HEK293T (cell line): ENCODE data around the gene KLF6.

Source experiments
- CTCF ChIA-PET: fragments of 350-600 bp; formaldehyde crosslinking; extraction: SDS; loops from one replicate; lab custom pipeline; 2021; ENCODE audit warnings: antibody characterized with exemption, inconsistent platforms; lab: Yijun Ruan, JAX
- POLR2A ChIA-PET: fragments of 350-600 bp; formaldehyde crosslinking; extraction: SDS; loops from one replicate; lab custom pipeline; 2020; ENCODE audit warnings: antibody characterized with exemption, inconsistent platforms; lab: Yijun Ruan, JAX
- DNase-seq: peaks from one replicate; pipeline ENCODE4 v3.0.0; 2012; ENCODE audit warnings: mixed read lengths; ENCODE audit errors: extremely low spot score
- ARNT ChIP-seq: fragments of 450-650 bp; IDR thresholded peaks from 2 replicates; pipeline ENCODE4 v1.6.1; 2017; ENCODE audit warnings: mild to moderate bottlenecking
- BHLHE40 ChIP-seq: fragments of 450-650 bp; IDR thresholded peaks from 2 replicates; pipeline ENCODE4 v1.6.1; 2016; ENCODE audit warnings: mild to moderate bottlenecking, moderate library complexity, borderline replicate concordance
- CTBP1 ChIP-seq: fragments of 450-650 bp; IDR thresholded peaks from 2 replicates; pipeline ENCODE4 v1.6.1; 2016; ENCODE audit warnings: borderline replicate concordance
- ELF4 ChIP-seq: fragments of 450-650 bp; IDR thresholded peaks from 2 replicates; pipeline ENCODE4 v1.6.1; 2017; ENCODE audit warnings: antibody characterized with exemption
- FOXA1 ChIP-seq: fragments of 450-650 bp; IDR thresholded peaks from 2 replicates; pipeline ENCODE4 v1.6.1; 2016; ENCODE audit warnings: mild to moderate bottlenecking
- FOXK2 ChIP-seq: fragments of 450-650 bp; IDR thresholded peaks from 2 replicates; pipeline ENCODE4 v1.6.1; 2016; ENCODE audit warnings: mild to moderate bottlenecking
- FOXM1 ChIP-seq: fragments of 450-650 bp; IDR thresholded peaks from 2 replicates; pipeline ENCODE4 v1.6.1; 2017; ENCODE audit warnings: mild to moderate bottlenecking, borderline replicate concordance
- HDGF ChIP-seq: fragments of 450-650 bp; IDR thresholded peaks from 2 replicates; pipeline ENCODE4 v1.6.1; 2017; ENCODE audit warnings: antibody characterized with exemption, borderline replicate concordance
- L3MBTL2 ChIP-seq: fragments of 450-650 bp; conservative IDR thresholded peaks from 2 replicates; pipeline ENCODE4 v1.6.1; 2016; ENCODE audit warnings: mild to moderate bottlenecking
- LEF1 ChIP-seq: fragments of 450-650 bp; IDR thresholded peaks from 2 replicates; pipeline ENCODE4 v1.6.1; 2017; ENCODE audit warnings: mild to moderate bottlenecking, borderline replicate concordance
- NFRKB ChIP-seq: fragments of 450-650 bp; IDR thresholded peaks from 2 replicates; pipeline ENCODE4 v1.6.1; 2016; ENCODE audit warnings: mild to moderate bottlenecking, moderate library complexity
- SP1 ChIP-seq: fragments of 450-650 bp; IDR thresholded peaks from 2 replicates; pipeline ENCODE4 v1.6.1; 2017
- SUZ12 ChIP-seq: fragments of 450-650 bp; IDR thresholded peaks from 2 replicates; pipeline ENCODE4 v1.6.1; 2016; ENCODE audit warnings: mild to moderate bottlenecking
- TARDBP ChIP-seq: fragments of 450-650 bp; IDR thresholded peaks from 2 replicates; pipeline ENCODE4 v1.6.1; 2016
- ZNF384 ChIP-seq: fragments of 450-650 bp; IDR thresholded peaks from 2 replicates; pipeline ENCODE4 v1.6.1; 2016
- TF ChIP-seq, protein P1 (sequence below): fragments of 450-650 bp; IDR thresholded peaks from 2 replicates; pipeline ENCODE4 v1.6.1; 2016

The KLF6 gene

GRCh38 chr10:3785851-3786271 is 852 bp upstream of the KLF6 start:
- DNase-seq: no peak
- TF ChIP-seq L3MBTL2 (peak; percentile 48; the same call in 1 of the 2 replicates), ZNF384 (no peak), CTBP1 (0 out of 2 replicates have a peak, but pooled peaks have one; percentile 24)
- ChIA-PET POLR2A (interaction anchor here (0.7 to 5.1 kb wide), 34 partner anchors 9 to 872 kb away, joined by 3 to 123 read pairs (median 7); no protein-coding TSS in a partner anchor), CTCF (no interaction called here)

DNA sequence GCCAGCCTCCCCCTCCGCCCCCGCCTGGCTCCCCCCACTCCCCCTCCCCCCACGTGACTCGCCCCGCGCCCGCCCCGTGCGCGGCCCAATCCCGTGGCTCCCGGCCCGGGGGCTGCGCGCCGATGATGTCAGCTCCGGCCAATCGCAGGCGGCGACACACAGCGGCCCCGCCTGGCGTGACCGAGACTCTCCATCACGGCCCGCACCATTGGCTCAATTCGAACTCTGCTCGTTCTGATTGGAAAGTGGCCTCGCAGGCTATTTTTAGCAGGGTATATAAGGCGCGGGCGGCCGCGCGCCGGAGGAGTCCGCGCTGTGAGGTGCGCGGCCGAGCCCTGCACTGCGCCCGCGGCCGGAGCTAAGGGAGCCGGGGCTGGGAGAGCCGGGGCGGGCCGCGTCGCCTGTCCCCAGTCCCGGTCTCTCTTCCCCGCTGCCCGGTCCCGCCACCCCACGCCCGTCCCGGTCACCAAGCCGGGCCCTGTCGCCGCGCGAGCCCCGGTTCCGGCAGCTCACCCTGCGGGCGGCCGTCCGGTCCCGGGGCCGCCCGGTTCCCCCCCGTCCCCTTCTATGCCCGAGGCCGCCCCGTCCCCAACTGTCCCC is 342 bp upstream of the KLF6 start:
- ChIA-PET CTCF (interaction anchor here (0.7 kb wide), 1 partner anchor 218 kb away, joined by 3 read pairs; no protein-coding TSS in a partner anchor), POLR2A (interaction anchor here (0.5 to 5.1 kb wide), 68 partner anchors 9 to 991 kb away, joined by 3 to 123 read pairs (median 4); no protein-coding TSS in a partner anchor)
- peak; percentile 82 for TF ChIP-seq FOXM1
- peak; percentile 30; the same call in 1 of the 2 replicates for TF ChIP-seq ELF4
- TF ChIP-seq, protein P1, sequence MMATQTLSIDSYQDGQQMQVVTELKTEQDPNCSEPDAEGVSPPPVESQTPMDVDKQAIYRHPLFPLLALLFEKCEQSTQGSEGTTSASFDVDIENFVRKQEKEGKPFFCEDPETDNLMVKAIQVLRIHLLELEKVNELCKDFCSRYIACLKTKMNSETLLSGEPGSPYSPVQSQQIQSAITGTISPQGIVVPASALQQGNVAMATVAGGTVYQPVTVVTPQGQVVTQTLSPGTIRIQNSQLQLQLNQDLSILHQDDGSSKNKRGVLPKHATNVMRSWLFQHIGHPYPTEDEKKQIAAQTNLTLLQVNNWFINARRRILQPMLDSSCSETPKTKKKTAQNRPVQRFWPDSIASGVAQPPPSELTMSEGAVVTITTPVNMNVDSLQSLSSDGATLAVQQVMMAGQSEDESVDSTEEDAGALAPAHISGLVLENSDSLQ: no peak
- peak; percentile 97 for DNase-seq

- CTCF ChIA-PET: interaction anchor here (0.9 kb wide), 1 partner anchor 390 kb away, joined by 3 read pairs; no protein-coding TSS in a partner anchor
These were observed 1.2 kb downstream of the KLF6 start for GRCh38 chr10:3783682-3784432.

GRCh38 chr10:3783316-3783681 is 1.7 kb downstream of the KLF6 start:
- CTCF ChIA-PET: interaction anchor here (0.9 kb wide), 1 partner anchor 391 kb away, joined by 3 read pairs; no protein-coding TSS in a partner anchor
- DNase-seq: peak; percentile 41
- POLR2A ChIA-PET: interaction anchor here (0.7 to 5.1 kb wide), 13 partner anchors 8 to 587 kb away, joined by 3 to 123 read pairs (median 5); no protein-coding TSS in a partner anchor
- TF ChIP-seq NFRKB (no peak), L3MBTL2 (0 out of 2 replicates have a peak, but pooled peaks have one; percentile 2)

More at GRCh38 chr10:3783682-3784432, 1.2 kb downstream of the KLF6 start:
- TF ChIP-seq NFRKB (no peak), CTBP1 (peak; percentile 57; the same call in 1 of the 2 replicates), TARDBP (no peak), FOXA1 (no peak), BHLHE40 (no peak), ARNT (no peak), SP1 (no peak), HDGF (no peak), FOXK2 (no peak), ELF4 (no peak), L3MBTL2 (0 out of 2 replicates have a peak, but pooled peaks have one; percentile 17), FOXM1 (no peak), ZNF384 (no peak), LEF1 (no peak)
- TF ChIP-seq, protein P1: 0 out of 2 replicates have a peak, but pooled peaks have one; percentile 18
- DNase-seq: no peak
- POLR2A ChIA-PET: interaction anchor here (0.8 to 5.1 kb wide), 16 partner anchors 9 to 587 kb away, joined by 3 to 123 read pairs (median 7); no protein-coding TSS in a partner anchor

GRCh38 chr10:3782451-3783315 is 2.3 kb downstream of the KLF6 start:
- DNase-seq: no peak
- no peak for TF ChIP-seq FOXA1
- TF ChIP-seq FOXK2: no peak
- ChIA-PET CTCF (no interaction called here), POLR2A (interaction anchor here (0.7 to 5.1 kb wide), 12 partner anchors 8 to 586 kb away, joined by 3 to 123 read pairs (median 4); no protein-coding TSS in a partner anchor)

- POLR2A ChIA-PET: interaction anchor here (1.0 to 5.1 kb wide), 3 partner anchors 10 to 70 kb away, joined by 3 to 123 read pairs (median 4); no protein-coding TSS in a partner anchor
- CTCF ChIA-PET: no interaction called here
- no peak for DNase-seq
- no peak for TF ChIP-seq CTBP1
These were observed 2.9 kb downstream of the KLF6 start for GRCh38 chr10:3782146-3782450.

DNA sequence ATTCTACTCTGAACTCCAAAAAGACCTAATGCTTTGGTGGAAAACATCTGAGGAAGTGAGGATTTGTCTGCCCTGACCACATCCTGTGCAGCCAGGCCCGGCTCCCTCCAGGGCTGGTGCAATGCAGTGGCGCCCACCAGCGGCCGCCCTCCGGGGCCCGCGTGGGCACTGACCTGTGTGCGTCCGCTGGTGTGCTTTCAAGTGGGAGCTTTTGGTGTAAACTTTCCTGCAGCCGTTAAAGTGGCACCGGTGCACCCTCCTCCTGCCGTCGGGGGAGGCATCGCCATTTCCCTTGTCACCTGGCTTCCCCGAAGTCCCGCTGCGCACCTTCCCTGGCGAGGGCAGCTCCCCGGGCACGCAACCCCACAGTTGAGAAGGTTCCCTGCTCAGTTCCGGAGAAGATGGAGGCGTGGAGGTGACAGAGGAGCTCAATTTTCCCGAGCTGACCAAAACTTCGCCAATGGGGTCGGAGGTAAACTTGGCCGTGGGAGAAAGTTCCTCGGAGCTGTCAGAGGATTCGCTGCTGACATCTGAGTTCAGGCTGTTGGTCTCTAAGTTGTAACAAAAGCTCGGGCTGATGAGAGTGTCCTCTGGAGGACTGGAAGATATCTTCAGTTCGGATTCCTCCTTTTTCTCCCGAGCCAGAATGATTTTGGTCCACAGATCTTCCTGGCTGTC is 3.4 kb downstream of the KLF6 start:
- DNase-seq: no peak
- ChIA-PET POLR2A (interaction anchor here (1.4 to 5.1 kb wide), 2 partner anchors 9 to 70 kb away, joined by 4 to 123 read pairs; no protein-coding TSS in a partner anchor), CTCF (no interaction called here)
- no peak for TF ChIP-seq SP1
- no peak for TF ChIP-seq NFRKB
- no peak for TF ChIP-seq BHLHE40
- TF ChIP-seq CTBP1: no peak
- no peak for TF ChIP-seq ELF4
- TF ChIP-seq FOXA1: no peak
- no peak for TF ChIP-seq FOXK2
- TF ChIP-seq ZNF384: no peak
- no peak for TF ChIP-seq L3MBTL2
- TF ChIP-seq FOXM1: no peak
- no peak for TF ChIP-seq LEF1
- TF ChIP-seq, protein P1: no peak
- TF ChIP-seq ARNT: no peak
- TF ChIP-seq SUZ12: no peak
- no peak for TF ChIP-seq HDGF
- TF ChIP-seq TARDBP: no peak
